ENCODE data around the gene SLC1A1. TPM values are rescaled to one million over a fixed set of nuclear protein-coding genes. Genes with fewer than 3 reads are reported as not detected.

SLC1A1 gene
- total RNA-seq, 2 experiments from 2014 or later, result 0.11 to 0.14 TPM

DNA sequence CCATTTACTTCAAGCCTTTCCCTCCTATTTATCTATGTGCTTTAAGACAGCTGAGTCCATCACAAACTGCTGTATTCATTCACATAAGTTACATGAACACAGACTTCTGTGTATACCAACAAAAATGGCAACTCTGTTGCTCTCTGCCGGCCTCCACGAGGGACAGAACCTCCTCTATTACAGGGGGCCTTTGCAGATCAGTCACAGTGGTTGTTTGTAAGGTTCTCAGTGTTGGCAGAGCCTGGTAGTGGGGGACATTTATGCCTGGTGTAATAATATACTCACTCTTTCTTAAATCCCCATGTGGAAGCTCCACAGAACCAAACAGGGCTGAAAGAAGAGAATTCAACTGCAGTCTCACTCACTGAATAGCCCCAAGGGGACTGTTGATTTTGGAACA lies 76.5 kb downstream of the SLC1A1 start:
- H3K27ac ChIP-seq (ENCODE audit: low read depth in 1 of 2, low read length in 2 of 2), result no peak overlapping the region
- Mint-ChIP-seq H3K4me3 (no peak overlapping the region), H3K9me3 (no peaks in the 10 kb centered on the region), H3K4me1 (ENCODE audit: low read depth) (peaks cover 26% of the 10 kb centered on the region), H3K36me3 (ENCODE audit: low read depth) (no peaks in the 10 kb centered on the region), H3K27me3 (no peaks in the 10 kb centered on the region), H3K27ac (no peak overlapping the region)
- TF ChIP-seq, protein P1, sequence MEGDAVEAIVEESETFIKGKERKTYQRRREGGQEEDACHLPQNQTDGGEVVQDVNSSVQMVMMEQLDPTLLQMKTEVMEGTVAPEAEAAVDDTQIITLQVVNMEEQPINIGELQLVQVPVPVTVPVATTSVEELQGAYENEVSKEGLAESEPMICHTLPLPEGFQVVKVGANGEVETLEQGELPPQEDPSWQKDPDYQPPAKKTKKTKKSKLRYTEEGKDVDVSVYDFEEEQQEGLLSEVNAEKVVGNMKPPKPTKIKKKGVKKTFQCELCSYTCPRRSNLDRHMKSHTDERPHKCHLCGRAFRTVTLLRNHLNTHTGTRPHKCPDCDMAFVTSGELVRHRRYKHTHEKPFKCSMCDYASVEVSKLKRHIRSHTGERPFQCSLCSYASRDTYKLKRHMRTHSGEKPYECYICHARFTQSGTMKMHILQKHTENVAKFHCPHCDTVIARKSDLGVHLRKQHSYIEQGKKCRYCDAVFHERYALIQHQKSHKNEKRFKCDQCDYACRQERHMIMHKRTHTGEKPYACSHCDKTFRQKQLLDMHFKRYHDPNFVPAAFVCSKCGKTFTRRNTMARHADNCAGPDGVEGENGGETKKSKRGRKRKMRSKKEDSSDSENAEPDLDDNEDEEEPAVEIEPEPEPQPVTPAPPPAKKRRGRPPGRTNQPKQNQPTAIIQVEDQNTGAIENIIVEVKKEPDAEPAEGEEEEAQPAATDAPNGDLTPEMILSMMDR (IDR thresholded peaks at IDR 0.05), result no peak
- H3K9me3 ChIP-seq (ENCODE audit: control insufficient read depth in 1 of 2, insufficient read depth in 1 of 2, low read length in 2 of 2), result no peaks in the 10 kb centered on the region
- no peaks in the 10 kb centered on the region for H3K27me3 ChIP-seq (ENCODE audit: control insufficient read depth in 1 of 2, insufficient read depth in 2 of 2, low read length in 2 of 2)
- H3K4me3 ChIP-seq (ENCODE audit: low read length), result no peak overlapping the region
- intact Hi-C loops (cut with DNase I, micrococcal nuclease), result no loop called here
- no peak for ATAC-seq (ENCODE audit: poor library complexity)
- peaks cover 12% of the 10 kb centered on the region for H3K4me1 ChIP-seq (ENCODE audit: insufficient read depth, low read length)
- no peaks in the 10 kb centered on the region for H3K36me3 ChIP-seq (ENCODE audit: insufficient read depth, low read length)
- ChIA-PET POLR2A (no interaction called here), CTCF (no interaction called here)
- DNase-seq, result no peak

DNA sequence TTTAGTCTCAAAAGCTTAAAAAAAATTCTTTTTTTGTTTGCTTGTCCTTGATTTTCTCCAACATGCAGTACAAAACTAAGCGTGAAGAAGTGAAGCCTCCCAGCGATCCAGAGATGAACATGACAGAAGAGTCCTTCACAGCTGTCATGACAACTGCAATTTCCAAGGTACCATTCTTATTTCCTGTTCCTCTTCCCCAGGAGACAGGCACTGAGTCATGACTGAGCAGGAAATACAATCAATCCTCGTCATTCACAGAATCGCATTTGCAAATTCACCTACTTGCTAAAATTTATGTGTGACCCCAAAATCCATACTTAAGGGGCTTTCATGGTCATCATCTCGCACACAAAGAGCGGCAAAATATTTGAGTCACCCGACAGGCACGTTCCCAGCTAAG lies 77.3 kb downstream of the SLC1A1 start:
- Mint-ChIP-seq H3K9me3 (no peaks in the 10 kb centered on the region), H3K27me3 (no peaks in the 10 kb centered on the region), H3K27ac (no peak overlapping the region), H3K36me3 (ENCODE audit: low read depth) (no peaks in the 10 kb centered on the region), H3K4me3 (no peak overlapping the region), H3K4me1 (ENCODE audit: low read depth) (peaks cover 34% of the 10 kb centered on the region)
- ChIA-PET CTCF (no interaction called here), POLR2A (no interaction called here)
- TF ChIP-seq, protein P1 (IDR thresholded peaks at IDR 0.05), result no peak
- Histone ChIP-seq H3K27ac (ENCODE audit: low read depth in 1 of 2, low read length in 2 of 2) (no peak overlapping the region), H3K36me3 (ENCODE audit: insufficient read depth, low read length) (no peaks in the 10 kb centered on the region), H3K4me3 (ENCODE audit: low read length) (no peak overlapping the region), H3K27me3 (ENCODE audit: control insufficient read depth in 1 of 2, insufficient read depth in 2 of 2, low read length in 2 of 2) (no peaks in the 10 kb centered on the region), H3K4me1 (ENCODE audit: insufficient read depth, low read length) (peaks cover 17% of the 10 kb centered on the region), H3K9me3 (ENCODE audit: control insufficient read depth in 1 of 2, insufficient read depth in 1 of 2, low read length in 2 of 2) (no peaks in the 10 kb centered on the region)
- DNase-seq (no peak), ATAC-seq (ENCODE audit: poor library complexity) (no peak)
- intact Hi-C loops (cut with DNase I, micrococcal nuclease), result no loop called here

DNA sequence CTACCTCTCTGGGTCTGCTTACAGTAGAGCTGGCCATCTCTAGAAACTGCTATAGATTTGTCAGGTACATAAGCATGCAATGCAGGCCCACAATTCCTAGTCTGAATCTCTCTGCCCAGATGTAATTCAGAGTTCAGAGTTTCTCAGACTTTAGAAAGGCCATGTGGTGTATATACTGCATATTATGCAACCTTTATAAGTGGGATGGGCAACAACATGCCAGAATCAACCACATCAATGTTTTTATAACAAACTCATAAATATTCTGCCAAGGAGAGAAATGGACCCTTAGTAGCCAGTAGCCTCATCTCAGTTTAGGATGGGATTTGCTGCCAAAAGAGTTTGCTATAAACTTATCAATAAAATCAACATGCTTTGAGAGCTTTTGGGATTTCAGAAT lies 78.8 kb downstream of the SLC1A1 start:
- ChIA-PET POLR2A (no interaction called here), CTCF (no interaction called here)
- no peak overlapping the region for H3K27ac ChIP-seq (ENCODE audit: low read depth in 1 of 2, low read length in 2 of 2)
- no peaks in the 10 kb centered on the region for H3K27me3 ChIP-seq (ENCODE audit: control insufficient read depth in 1 of 2, insufficient read depth in 2 of 2, low read length in 2 of 2)
- no peaks in the 10 kb centered on the region for H3K9me3 ChIP-seq (ENCODE audit: control insufficient read depth in 1 of 2, insufficient read depth in 1 of 2, low read length in 2 of 2)
- DNase-seq (no peak), ATAC-seq (ENCODE audit: poor library complexity) (no peak)
- intact Hi-C loops (cut with DNase I, micrococcal nuclease), result no loop called here
- H3K4me3 Mint-ChIP-seq, result no peak overlapping the region
- no peaks in the 10 kb centered on the region for H3K9me3 Mint-ChIP-seq
- peaks cover 37% of the 10 kb centered on the region for H3K4me1 Mint-ChIP-seq (ENCODE audit: low read depth)
- peaks cover 14% of the 10 kb centered on the region for H3K4me1 ChIP-seq (ENCODE audit: insufficient read depth, low read length)
- no peaks in the 10 kb centered on the region for H3K36me3 Mint-ChIP-seq (ENCODE audit: low read depth)
- H3K27me3 Mint-ChIP-seq, result no peaks in the 10 kb centered on the region
- no peaks in the 10 kb centered on the region for H3K36me3 ChIP-seq (ENCODE audit: insufficient read depth, low read length)
- H3K27ac Mint-ChIP-seq, result no peak overlapping the region
- TF ChIP-seq, protein P1 (IDR thresholded peaks at IDR 0.05), result no peak
- H3K4me3 ChIP-seq (ENCODE audit: low read length), result no peak overlapping the region
